ENCODE results near the gene SPSB4. TPM values are rescaled to one million over a fixed set of nuclear protein-coding genes. Genes with fewer than 3 reads are reported as not detected.

Gene SPSB4
- total RNA-seq, 1 donor from 2014 or later: not detected

DNA sequence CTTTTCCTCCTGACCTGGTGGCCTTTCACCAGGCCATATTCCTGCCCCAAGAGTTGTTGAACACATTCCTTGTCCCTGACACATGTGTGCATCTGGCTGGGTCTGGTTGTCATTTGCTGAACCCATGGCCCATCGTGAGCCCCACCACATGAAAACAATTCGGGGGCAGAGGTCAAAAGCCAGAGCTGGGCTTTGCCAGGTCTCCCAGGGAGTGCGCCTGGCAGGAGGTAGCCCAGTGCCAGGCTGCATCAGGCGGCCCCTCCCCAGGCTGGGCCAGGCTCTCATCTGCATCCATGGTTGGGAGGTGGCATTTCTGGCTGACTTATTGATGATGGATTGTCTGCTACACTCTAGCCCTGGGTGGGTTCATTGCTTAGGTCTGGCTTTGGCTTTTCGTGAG is 30.9 kb downstream of the SPSB4 start:
- ATAC-seq (ENCODE audit: low read depth) (no peak), DNase-seq (no peak)
- no peaks in the 10 kb centered on the region for H3K36me3 Mint-ChIP-seq (ENCODE audit: low read depth)
- H3K27me3 Mint-ChIP-seq: peaks cover 13% of the 10 kb centered on the region
- H3K9me3 Mint-ChIP-seq: no peaks in the 10 kb centered on the region
- CTCF ChIA-PET: no interaction called here
- POLR2A ChIA-PET: no interaction called here
- intact Hi-C loops (cut with micrococcal nuclease): no loop called here
- no peak overlapping the region for H3K4me3 Mint-ChIP-seq
- no peak overlapping the region for H3K27ac Mint-ChIP-seq
- H3K4me1 Mint-ChIP-seq: peaks cover 5% of the 10 kb centered on the region
- TF ChIP-seq, protein P1, sequence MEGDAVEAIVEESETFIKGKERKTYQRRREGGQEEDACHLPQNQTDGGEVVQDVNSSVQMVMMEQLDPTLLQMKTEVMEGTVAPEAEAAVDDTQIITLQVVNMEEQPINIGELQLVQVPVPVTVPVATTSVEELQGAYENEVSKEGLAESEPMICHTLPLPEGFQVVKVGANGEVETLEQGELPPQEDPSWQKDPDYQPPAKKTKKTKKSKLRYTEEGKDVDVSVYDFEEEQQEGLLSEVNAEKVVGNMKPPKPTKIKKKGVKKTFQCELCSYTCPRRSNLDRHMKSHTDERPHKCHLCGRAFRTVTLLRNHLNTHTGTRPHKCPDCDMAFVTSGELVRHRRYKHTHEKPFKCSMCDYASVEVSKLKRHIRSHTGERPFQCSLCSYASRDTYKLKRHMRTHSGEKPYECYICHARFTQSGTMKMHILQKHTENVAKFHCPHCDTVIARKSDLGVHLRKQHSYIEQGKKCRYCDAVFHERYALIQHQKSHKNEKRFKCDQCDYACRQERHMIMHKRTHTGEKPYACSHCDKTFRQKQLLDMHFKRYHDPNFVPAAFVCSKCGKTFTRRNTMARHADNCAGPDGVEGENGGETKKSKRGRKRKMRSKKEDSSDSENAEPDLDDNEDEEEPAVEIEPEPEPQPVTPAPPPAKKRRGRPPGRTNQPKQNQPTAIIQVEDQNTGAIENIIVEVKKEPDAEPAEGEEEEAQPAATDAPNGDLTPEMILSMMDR (IDR thresholded peaks at IDR 0.05): no peak

GRCh38 chr3:141083226-141083625 is 32.1 kb downstream of the SPSB4 start:
- intact Hi-C loops (cut with micrococcal nuclease): no loop called here
- TF ChIP-seq, protein P1 (IDR thresholded peaks at IDR 0.05): no peak
- Mint-ChIP-seq H3K4me3 (no peak overlapping the region), H3K4me1 (no peaks in the 10 kb centered on the region), H3K36me3 (ENCODE audit: low read depth) (no peaks in the 10 kb centered on the region), H3K27me3 (peaks cover 13% of the 10 kb centered on the region), H3K27ac (no peak overlapping the region), H3K9me3 (no peaks in the 10 kb centered on the region)
- CTCF ChIA-PET: no interaction called here
- no peak for ATAC-seq (ENCODE audit: low read depth)
- POLR2A ChIA-PET: no interaction called here
- DNase-seq: no peak

DNA sequence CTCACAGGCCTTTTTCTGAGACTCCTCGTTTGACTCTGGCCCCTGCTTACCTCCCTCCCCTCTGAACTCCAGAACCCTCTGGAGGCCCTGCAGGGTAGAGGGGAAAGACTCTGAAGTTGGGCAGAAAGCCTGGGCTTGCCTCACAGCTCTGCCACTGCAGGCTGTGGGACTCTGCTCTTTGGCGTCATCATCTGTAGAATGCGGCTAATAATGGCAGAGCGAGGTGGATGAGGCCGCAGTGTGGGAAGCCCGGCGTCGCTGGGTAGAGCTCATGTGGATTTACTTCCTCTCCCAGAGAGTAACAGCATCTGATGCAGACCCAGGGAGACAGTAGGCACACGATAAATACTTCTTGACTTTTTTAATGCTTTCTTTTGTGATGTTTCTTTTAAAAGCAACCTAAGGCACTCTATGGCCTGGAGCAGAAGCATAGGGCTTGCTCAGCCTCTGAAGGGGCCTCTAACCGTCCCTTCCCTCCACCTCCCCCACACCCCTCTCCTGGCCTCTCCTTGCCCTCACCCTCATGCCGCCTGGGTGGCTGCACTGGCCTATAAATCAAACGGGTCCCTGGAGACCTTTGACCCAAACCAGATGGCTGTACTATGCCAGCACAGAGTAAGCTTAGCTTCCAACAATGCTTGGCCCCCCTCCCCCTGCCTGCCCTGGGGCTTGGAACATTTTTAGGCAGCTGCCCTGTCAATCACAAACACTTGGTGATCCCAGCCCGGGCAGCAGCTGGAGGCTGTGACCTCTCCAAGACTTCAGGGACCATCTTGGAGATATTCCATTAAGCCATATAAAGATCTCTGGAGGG is 32.9 kb downstream of the SPSB4 start:
- no peaks in the 10 kb centered on the region for H3K36me3 Mint-ChIP-seq (ENCODE audit: low read depth)
- ATAC-seq (ENCODE audit: low read depth): no peak
- H3K27me3 Mint-ChIP-seq: peaks cover 13% of the 10 kb centered on the region
- H3K9me3 Mint-ChIP-seq: no peaks in the 10 kb centered on the region
- H3K4me3 Mint-ChIP-seq: no peak overlapping the region
- TF ChIP-seq, protein P1 (IDR thresholded peaks at IDR 0.05): no peak
- POLR2A ChIA-PET: no interaction called here
- no peak for DNase-seq
- intact Hi-C loops (cut with micrococcal nuclease): no loop called here
- CTCF ChIA-PET: interaction anchor here (0.9 kb wide), 1 partner anchor 22 kb away, joined by 4 read pairs; no protein-coding TSS in a partner anchor
- H3K27ac Mint-ChIP-seq: no peak overlapping the region
- H3K4me1 Mint-ChIP-seq: no peaks in the 10 kb centered on the region

DNA sequence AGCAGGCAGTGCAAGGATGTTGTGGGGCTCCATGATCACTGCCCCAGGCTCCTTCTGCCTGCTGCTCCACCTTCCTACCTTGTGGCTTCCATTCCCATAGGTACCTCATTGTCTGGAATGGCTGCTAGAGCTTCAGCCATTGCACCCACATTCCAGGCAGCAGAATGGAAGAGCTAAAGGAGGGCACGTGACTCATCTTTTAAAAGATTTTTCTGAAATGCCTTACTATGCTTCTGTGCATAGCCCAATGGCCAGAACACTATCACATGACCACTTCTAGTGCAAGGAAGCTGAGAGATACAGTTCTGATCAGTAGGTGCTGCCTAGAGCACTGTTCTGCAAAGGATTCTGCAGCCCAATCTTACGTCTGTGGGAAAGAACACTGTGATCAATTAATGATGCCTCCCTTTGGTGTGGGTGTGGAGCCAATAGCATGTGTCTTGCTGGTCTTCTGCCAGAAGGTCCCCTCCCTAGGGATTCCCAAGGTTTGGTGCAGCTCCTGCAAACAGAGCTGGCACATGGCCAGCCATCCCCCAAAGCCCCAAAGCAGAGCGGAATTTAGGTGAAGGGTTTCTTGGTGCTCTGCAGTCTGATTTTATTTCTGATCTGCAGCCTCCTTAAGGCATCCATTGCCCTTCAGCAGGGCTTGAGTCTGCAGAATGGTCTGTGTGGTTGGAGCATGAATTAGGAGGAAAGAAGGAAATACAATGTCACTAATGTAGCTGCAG is 34.4 kb downstream of the SPSB4 start:
- CTCF ChIA-PET: no interaction called here
- no peak overlapping the region for H3K4me3 Mint-ChIP-seq

DNA sequence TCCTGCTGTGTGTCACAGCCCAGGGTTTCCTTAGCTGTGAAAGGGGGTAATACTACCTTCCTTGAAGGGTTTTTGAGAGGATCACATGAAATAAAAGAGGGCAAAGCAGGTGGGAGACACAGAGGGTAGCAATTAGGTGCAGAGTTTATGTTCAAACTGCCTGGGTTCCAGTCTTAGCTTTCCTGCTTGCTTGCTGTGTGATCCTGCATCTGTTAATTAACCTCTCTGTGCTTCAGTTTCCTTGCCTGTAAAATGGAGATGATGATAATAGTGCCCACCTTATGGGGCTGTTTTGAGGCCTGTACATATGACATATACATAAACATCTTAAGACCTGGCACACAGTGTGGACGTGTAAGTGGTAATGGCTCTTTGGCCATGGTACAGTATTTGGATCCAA is 35.0 kb downstream of the SPSB4 start:
- Mint-ChIP-seq H3K36me3 (ENCODE audit: low read depth) (no peaks in the 10 kb centered on the region), H3K9me3 (no peaks in the 10 kb centered on the region), H3K4me1 (no peaks in the 10 kb centered on the region), H3K27me3 (peaks cover 8% of the 10 kb centered on the region), H3K27ac (no peak overlapping the region), H3K4me3 (no peak overlapping the region)
- ATAC-seq (ENCODE audit: low read depth) (no peak), DNase-seq (no peak)
- ChIA-PET CTCF (no interaction called here), POLR2A (no interaction called here)
- TF ChIP-seq, protein P1 (IDR thresholded peaks at IDR 0.05): no peak
- intact Hi-C loops (cut with micrococcal nuclease): no loop called here

More for the DNA sequence above, 34.4 kb downstream of the SPSB4 start:
- DNase-seq (no peak), ATAC-seq (ENCODE audit: low read depth) (no peak)
- no peak overlapping the region for H3K27ac Mint-ChIP-seq
- H3K4me1 Mint-ChIP-seq: no peaks in the 10 kb centered on the region
- H3K27me3 Mint-ChIP-seq: peaks cover 8% of the 10 kb centered on the region
- no peaks in the 10 kb centered on the region for H3K36me3 Mint-ChIP-seq (ENCODE audit: low read depth)
- H3K9me3 Mint-ChIP-seq: no peaks in the 10 kb centered on the region
- POLR2A ChIA-PET: no interaction called here
- TF ChIP-seq, protein P1 (IDR thresholded peaks at IDR 0.05): no peak
- intact Hi-C loops (cut with micrococcal nuclease): no loop called here

Measured in activated B cell treated with CpG ODN at 0.5 μM for 24 hours (primary cell).